H1 (cell line): ENCODE data around the gene ACVR1.

ENCODE experiments used
- BRCA1 ChIP-seq: IDR thresholded peaks from 2 replicates; pipeline ENCODE4 v1.6.1; 2012; ENCODE audit warnings: low read depth, low read length, improper control_type of control experiment
- CHD2 ChIP-seq: IDR thresholded peaks from 2 replicates; pipeline ENCODE4 v1.6.1; 2012; ENCODE audit warnings: low read length, improper control_type of control experiment
- EP300 ChIP-seq, 2 experiments: IDR thresholded peaks; 1 replicate in 1 of 2; 2 replicates in 1 of 2; pipeline ENCODE4 v1.6.1; 2011 to 2012; ENCODE audit warnings: low read depth in 2 of 2, low read length in 2 of 2, mild to moderate bottlenecking in 2 of 2, borderline replicate concordance in 1 of 2, inconsistent platforms in 1 of 2, moderate library complexity in 1 of 2
- EZH2 ChIP-seq: fragments of 200-600 bp; sonication (generic); IDR thresholded peaks from 2 replicates; pipeline ENCODE4 v1.7.1; 2012; ENCODE audit warnings: low read depth, mild to moderate bottlenecking, moderate library complexity, low read length, inconsistent platforms; ENCODE audit not compliant: severe bottlenecking
- JUN ChIP-seq: IDR thresholded peaks from 2 replicates; pipeline ENCODE4 v1.6.1; 2011; ENCODE audit warnings: low read depth, mild to moderate bottlenecking, improper control_type of control experiment, low read length
- POLR2A ChIP-seq, 2 experiments: IDR thresholded peaks; 1 replicate in 1 of 2; 2 replicates in 1 of 2; pipeline ENCODE4 v1.6.1; 2011; ENCODE audit warnings: low read depth in 2 of 2, low read length in 2 of 2, mild to moderate bottlenecking in 2 of 2; ENCODE audit errors: control extremely low read depth in 1 of 2
- YY1 ChIP-seq: IDR thresholded peaks from 2 replicates; pipeline ENCODE4 v1.6.1; 2011; ENCODE audit warnings: low read depth, mild to moderate bottlenecking, low read length
- ZNF274 ChIP-seq: IDR thresholded peaks from 2 replicates; pipeline ENCODE4 v1.7.0; 2012; ENCODE audit warnings: low read length, borderline replicate concordance; ENCODE audit errors: extremely low read depth
- TF ChIP-seq, protein P1 (sequence below), 3 experiments: IDR thresholded peaks; 1 replicate in 2 of 3; 2 replicates in 1 of 3; pipeline versions ENCODE4 v1.5.1 to v1.6.1; 2011; ENCODE audit warnings: low read length in 3 of 3, mild to moderate bottlenecking in 3 of 3, inconsistent platforms in 2 of 3, low read depth in 1 of 3, moderate library complexity in 1 of 3; ENCODE audit not compliant: insufficient read depth in 1 of 3; ENCODE audit errors: control extremely low read depth in 1 of 3
- TF ChIP-seq, protein P2 (sequence below): IDR thresholded peaks from 2 replicates; pipeline ENCODE4 v1.6.1; 2011; ENCODE audit warnings: low read length, improper control_type of control experiment

DNA sequence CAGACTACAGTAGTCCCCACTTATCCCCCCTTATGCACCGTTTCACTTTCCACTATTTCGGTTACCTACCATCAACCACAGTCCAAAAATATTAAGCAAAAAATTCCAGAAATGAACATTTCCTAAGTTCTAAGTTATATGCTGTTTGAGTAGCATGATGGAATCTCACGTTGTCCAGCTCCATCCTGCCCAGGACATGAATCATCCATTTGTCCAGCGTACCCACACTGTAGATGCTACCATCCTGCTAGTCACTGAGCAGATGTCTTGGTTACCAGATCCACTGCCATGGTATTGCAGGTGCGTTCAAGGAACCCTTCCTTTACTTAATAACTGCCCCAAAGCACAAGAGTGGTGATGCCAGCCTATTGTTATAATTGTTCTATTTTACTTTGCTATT, 87.9 kb downstream of the ACVR1 start:
- TF ChIP-seq, protein P1, sequence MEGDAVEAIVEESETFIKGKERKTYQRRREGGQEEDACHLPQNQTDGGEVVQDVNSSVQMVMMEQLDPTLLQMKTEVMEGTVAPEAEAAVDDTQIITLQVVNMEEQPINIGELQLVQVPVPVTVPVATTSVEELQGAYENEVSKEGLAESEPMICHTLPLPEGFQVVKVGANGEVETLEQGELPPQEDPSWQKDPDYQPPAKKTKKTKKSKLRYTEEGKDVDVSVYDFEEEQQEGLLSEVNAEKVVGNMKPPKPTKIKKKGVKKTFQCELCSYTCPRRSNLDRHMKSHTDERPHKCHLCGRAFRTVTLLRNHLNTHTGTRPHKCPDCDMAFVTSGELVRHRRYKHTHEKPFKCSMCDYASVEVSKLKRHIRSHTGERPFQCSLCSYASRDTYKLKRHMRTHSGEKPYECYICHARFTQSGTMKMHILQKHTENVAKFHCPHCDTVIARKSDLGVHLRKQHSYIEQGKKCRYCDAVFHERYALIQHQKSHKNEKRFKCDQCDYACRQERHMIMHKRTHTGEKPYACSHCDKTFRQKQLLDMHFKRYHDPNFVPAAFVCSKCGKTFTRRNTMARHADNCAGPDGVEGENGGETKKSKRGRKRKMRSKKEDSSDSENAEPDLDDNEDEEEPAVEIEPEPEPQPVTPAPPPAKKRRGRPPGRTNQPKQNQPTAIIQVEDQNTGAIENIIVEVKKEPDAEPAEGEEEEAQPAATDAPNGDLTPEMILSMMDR (IDR thresholded peaks at IDR 0.05; ENCODE audit: control extremely low read depth in 1 of 3, insufficient read depth in 1 of 3, low read depth in 1 of 3, low read length in 3 of 3): no peak
- TF ChIP-seq JUN (no peak), POLR2A (IDR thresholded peaks at IDR 0.05; ENCODE audit: control extremely low read depth in 1 of 2, low read depth in 2 of 2, low read length in 2 of 2) (no peak), EP300 (IDR thresholded peaks at IDR 0.05; ENCODE audit: borderline replicate concordance in 1 of 2, low read depth in 2 of 2, low read length in 2 of 2) (no peak), ZNF274 (no peak), CHD2 (no peak), YY1 (no peak), EZH2 (no peak), BRCA1 (no peak)
- TF ChIP-seq, protein P2, sequence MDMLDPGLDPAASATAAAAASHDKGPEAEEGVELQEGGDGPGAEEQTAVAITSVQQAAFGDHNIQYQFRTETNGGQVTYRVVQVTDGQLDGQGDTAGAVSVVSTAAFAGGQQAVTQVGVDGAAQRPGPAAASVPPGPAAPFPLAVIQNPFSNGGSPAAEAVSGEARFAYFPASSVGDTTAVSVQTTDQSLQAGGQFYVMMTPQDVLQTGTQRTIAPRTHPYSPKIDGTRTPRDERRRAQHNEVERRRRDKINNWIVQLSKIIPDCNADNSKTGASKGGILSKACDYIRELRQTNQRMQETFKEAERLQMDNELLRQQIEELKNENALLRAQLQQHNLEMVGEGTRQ: no peak
